Large intestine (tissue), 3 donors: ENCODE data around the gene SPSB1. TPM values are rescaled to one million over a fixed set of nuclear protein-coding genes. Genes with fewer than 3 reads are reported as not detected.

ENCODE experiments used
- DNase-seq, 2 donors: peaks; one replicate each; pipeline versions ENCODE4 v3.0.0 to v3.0.0-alpha.2; 2013
- H3K27ac ChIP-seq: one replicate; pipeline ENCODE4 v1.5.1; 2013; ENCODE audit warnings: low read length
- H3K27me3 ChIP-seq: 2 replicates; pipeline ENCODE4 v1.6.1; 2013; ENCODE audit warnings: low read length; ENCODE audit not compliant: control insufficient read depth, insufficient read depth
- H3K36me3 ChIP-seq: 2 replicates; pipeline ENCODE4 v1.6.1; 2013; ENCODE audit warnings: low read length; ENCODE audit not compliant: control insufficient read depth, insufficient read depth
- H3K4me1 ChIP-seq: one replicate; pipeline ENCODE4 v1.6.1; 2013; ENCODE audit warnings: low read length; ENCODE audit not compliant: control insufficient read depth, insufficient read depth
- H3K4me3 ChIP-seq: one replicate; pipeline ENCODE4 v1.5.1; 2013; ENCODE audit warnings: low read length
- H3K9me3 ChIP-seq: one replicate; pipeline ENCODE4 v1.6.1; 2013; ENCODE audit warnings: mild to moderate bottlenecking, low read depth, low read length, moderate library complexity; ENCODE audit not compliant: control insufficient read depth
- WGBS: methylation state at CpG from one replicate; pipeline ENCODE4 v1.1.5; 2013; ENCODE audit warnings: low lambda C conversion rate; ENCODE audit not compliant: insufficient coverage; 5-methylcytosine and 5-hydroxymethylcytosine counted together
- polyA plus RNA-seq: library from polyadenylated mRNA; unstranded; fragments of 120-200 nt; gene quantifications from one replicate; pipeline ENCODE4 v1.2.1, GENCODE V29; 2013

SPSB1 gene
- polyA plus RNA-seq, 1 donor: 23.7 TPM

- H3K4me1 ChIP-seq: peaks cover 2% of the 10 kb centered on the region
- no peak overlapping the region for H3K4me3 ChIP-seq
- peaks cover 39% of the 10 kb centered on the region for H3K36me3 ChIP-seq
- H3K27ac ChIP-seq: no peak overlapping the region
- DNase-seq: no peak
- WGBS: no CpG with 5 or more reads among the region's 9 CpGs
- H3K27me3 ChIP-seq: no peaks in the 10 kb centered on the region
- H3K9me3 ChIP-seq: peaks cover 3% of the 10 kb centered on the region
Observed at GRCh38 chr1:9258629-9259028, 34.1 kb upstream of the SPSB1 start.

GRCh38 chr1:9260059-9260766 lies 32.5 kb upstream of the SPSB1 start:
- no peaks in the 10 kb centered on the region for H3K27me3 ChIP-seq
- H3K9me3 ChIP-seq: peaks cover 3% of the 10 kb centered on the region
- no peaks in the 10 kb centered on the region for H3K4me1 ChIP-seq
- DNase-seq: no peak
- H3K36me3 ChIP-seq: peaks cover 50% of the 10 kb centered on the region
- H3K27ac ChIP-seq: no peak overlapping the region
- WGBS: no CpG with 5 or more reads among the region's 20 CpGs
- no peak overlapping the region for H3K4me3 ChIP-seq

GRCh38 chr1:9261496-9261895 lies 31.2 kb upstream of the SPSB1 start:
- H3K27ac ChIP-seq: no peak overlapping the region
- H3K4me1 ChIP-seq: no peaks in the 10 kb centered on the region
- no CpG with 5 or more reads among the region's 8 CpGs for WGBS
- no peaks in the 10 kb centered on the region for H3K27me3 ChIP-seq
- no peak for DNase-seq
- H3K36me3 ChIP-seq: peaks cover 47% of the 10 kb centered on the region
- no peak overlapping the region for H3K4me3 ChIP-seq
- H3K9me3 ChIP-seq: peaks cover 3% of the 10 kb centered on the region

GRCh38 chr1:9262096-9262986 lies 30.4 kb upstream of the SPSB1 start:
- H3K9me3 ChIP-seq: peaks cover 3% of the 10 kb centered on the region

GRCh38 chr1:9263276-9263855 lies 29.3 kb upstream of the SPSB1 start:
- no peak overlapping the region for H3K4me3 ChIP-seq
- peaks cover 3% of the 10 kb centered on the region for H3K4me1 ChIP-seq
- DNase-seq: no peak
- no peak overlapping the region for H3K27ac ChIP-seq
- no peaks in the 10 kb centered on the region for H3K27me3 ChIP-seq
- WGBS: no CpG with 5 or more reads among the region's 26 CpGs
- H3K36me3 ChIP-seq: peaks cover 44% of the 10 kb centered on the region
- no peaks in the 10 kb centered on the region for H3K9me3 ChIP-seq

More at GRCh38 chr1:9262096-9262986, 30.4 kb upstream of the SPSB1 start:
- DNase-seq: no peak
- H3K27me3 ChIP-seq: no peaks in the 10 kb centered on the region
- peaks cover 49% of the 10 kb centered on the region for H3K36me3 ChIP-seq
- peaks cover 2% of the 10 kb centered on the region for H3K4me1 ChIP-seq
- H3K27ac ChIP-seq: no peak overlapping the region
- H3K4me3 ChIP-seq: no peak overlapping the region
- WGBS: no CpG with 5 or more reads among the region's 33 CpGs

GRCh38 chr1:9263984-9264872 lies 28.5 kb upstream of the SPSB1 start:
- H3K27ac ChIP-seq: no peak overlapping the region
- H3K4me3 ChIP-seq: no peak overlapping the region
- peaks cover 48% of the 10 kb centered on the region for H3K36me3 ChIP-seq
- H3K9me3 ChIP-seq: no peaks in the 10 kb centered on the region
- peaks cover 3% of the 10 kb centered on the region for H3K4me1 ChIP-seq
- DNase-seq: no peak
- no CpG with 5 or more reads among the region's 50 CpGs for WGBS
- no peaks in the 10 kb centered on the region for H3K27me3 ChIP-seq

GRCh38 chr1:9265037-9265436 lies 27.7 kb upstream of the SPSB1 start:
- H3K36me3 ChIP-seq: peaks cover 56% of the 10 kb centered on the region
- 100% methylated on average over 1 of the region's 10 CpGs for WGBS
- no peak overlapping the region for H3K4me3 ChIP-seq
- no peaks in the 10 kb centered on the region for H3K27me3 ChIP-seq
- no peaks in the 10 kb centered on the region for H3K9me3 ChIP-seq
- H3K4me1 ChIP-seq: peaks cover 3% of the 10 kb centered on the region
- H3K27ac ChIP-seq: no peak overlapping the region
- no peak for DNase-seq

GRCh38 chr1:9265968-9266367 lies 26.7 kb upstream of the SPSB1 start:
- Histone ChIP-seq H3K4me3 (no peak overlapping the region), H3K27ac (no peak overlapping the region), H3K9me3 (no peaks in the 10 kb centered on the region), H3K27me3 (no peaks in the 10 kb centered on the region), H3K36me3 (peaks cover 54% of the 10 kb centered on the region), H3K4me1 (peaks cover 3% of the 10 kb centered on the region)
- no CpG with 5 or more reads among the region's 12 CpGs for WGBS
- DNase-seq: no peak

- H3K27ac ChIP-seq: no peak overlapping the region
Observed at GRCh38 chr1:9267352-9267686, 25.4 kb upstream of the SPSB1 start.

More at GRCh38 chr1:9267352-9267686, 25.4 kb upstream of the SPSB1 start:
- H3K27me3 ChIP-seq: no peaks in the 10 kb centered on the region
- WGBS: no CpG with 5 or more reads among the region's 7 CpGs
- H3K4me3 ChIP-seq: no peak overlapping the region
- H3K36me3 ChIP-seq: peaks cover 52% of the 10 kb centered on the region
- no peak for DNase-seq
- H3K4me1 ChIP-seq: peaks cover 3% of the 10 kb centered on the region
- no peaks in the 10 kb centered on the region for H3K9me3 ChIP-seq
